LNCaP clone FGC (cell line): ENCODE data around the gene GHRL.
"Not testable (repeated sequence)": the region's sequence is repeated elsewhere in the genome, so short reads cannot be mapped to it uniquely, and the experiment has no call there.

Source experiments
- DNase-seq: peaks from one replicate; pipeline ENCODE4 v3.0.0-alpha.2; 2011; ENCODE audit warnings: low read depth
- H3K4me3 ChIP-seq: 2 replicates; pipeline ENCODE4 v1.5.1; 2011; ENCODE audit warnings: mild to moderate bottlenecking, low read depth, low read length, control low read depth
- TF ChIP-seq, protein P1 (sequence below): IDR thresholded peaks from 2 replicates; pipeline ENCODE4 v1.5.1; 2012; ENCODE audit warnings: mild to moderate bottlenecking; ENCODE audit not compliant: control insufficient read depth, insufficient read depth; ENCODE audit errors: extremely low read depth

GHRL gene

GRCh38 chr3:10303105-10303504 lies 10.4 kb upstream of the GHRL start:
- TF ChIP-seq, protein P1, sequence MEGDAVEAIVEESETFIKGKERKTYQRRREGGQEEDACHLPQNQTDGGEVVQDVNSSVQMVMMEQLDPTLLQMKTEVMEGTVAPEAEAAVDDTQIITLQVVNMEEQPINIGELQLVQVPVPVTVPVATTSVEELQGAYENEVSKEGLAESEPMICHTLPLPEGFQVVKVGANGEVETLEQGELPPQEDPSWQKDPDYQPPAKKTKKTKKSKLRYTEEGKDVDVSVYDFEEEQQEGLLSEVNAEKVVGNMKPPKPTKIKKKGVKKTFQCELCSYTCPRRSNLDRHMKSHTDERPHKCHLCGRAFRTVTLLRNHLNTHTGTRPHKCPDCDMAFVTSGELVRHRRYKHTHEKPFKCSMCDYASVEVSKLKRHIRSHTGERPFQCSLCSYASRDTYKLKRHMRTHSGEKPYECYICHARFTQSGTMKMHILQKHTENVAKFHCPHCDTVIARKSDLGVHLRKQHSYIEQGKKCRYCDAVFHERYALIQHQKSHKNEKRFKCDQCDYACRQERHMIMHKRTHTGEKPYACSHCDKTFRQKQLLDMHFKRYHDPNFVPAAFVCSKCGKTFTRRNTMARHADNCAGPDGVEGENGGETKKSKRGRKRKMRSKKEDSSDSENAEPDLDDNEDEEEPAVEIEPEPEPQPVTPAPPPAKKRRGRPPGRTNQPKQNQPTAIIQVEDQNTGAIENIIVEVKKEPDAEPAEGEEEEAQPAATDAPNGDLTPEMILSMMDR, result no peak
- H3K4me3 ChIP-seq, result no peak overlapping the region
- no peak for DNase-seq

DNA sequence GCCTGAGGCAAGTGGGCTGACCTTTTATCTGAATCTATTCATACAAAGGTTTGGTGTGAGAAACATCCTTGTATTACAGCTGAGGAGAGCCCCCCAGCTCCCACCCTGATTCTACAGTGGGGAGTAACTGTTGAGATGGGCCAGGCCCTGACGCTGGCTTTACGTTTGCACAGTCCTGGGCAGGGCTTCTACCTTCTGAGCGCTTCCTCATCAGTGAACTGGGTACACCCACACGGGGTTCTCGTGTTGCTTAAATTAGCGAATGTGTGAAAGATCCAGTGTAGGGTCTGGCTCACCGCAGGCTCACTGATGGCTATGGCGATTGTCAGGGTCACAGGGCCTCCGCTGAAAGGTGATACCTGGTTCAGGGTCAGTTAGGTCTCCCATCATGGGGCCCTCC lies 7.3 kb upstream of the GHRL start:
- TF ChIP-seq, protein P1, result no peak
- no peak overlapping the region for H3K4me3 ChIP-seq

DNA sequence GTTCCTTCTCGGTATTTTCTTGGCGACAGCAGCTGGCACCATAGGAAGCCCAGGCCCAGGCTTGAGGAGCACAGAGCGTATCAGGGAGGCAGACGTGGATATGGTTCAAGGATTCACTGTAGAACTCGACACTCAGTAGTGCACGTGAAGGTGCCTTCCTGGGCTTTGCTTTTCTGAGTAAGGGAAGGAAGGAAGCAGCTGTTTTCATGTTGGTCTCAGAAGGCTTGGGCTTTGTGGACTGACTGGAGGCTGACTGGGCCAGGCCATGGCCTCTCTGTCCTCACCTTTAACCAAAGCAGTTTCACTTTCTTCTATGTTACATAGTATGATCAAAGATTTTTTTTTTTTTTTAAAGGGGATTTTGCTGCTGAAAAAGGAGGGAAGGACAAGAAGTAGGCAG lies 6.9 kb upstream of the GHRL start:
- TF ChIP-seq, protein P1, result no peak
- no peak overlapping the region for H3K4me3 ChIP-seq
- no peak for DNase-seq

More for the DNA sequence above, 7.3 kb upstream of the GHRL start:
- DNase-seq, result no peak

- no peak overlapping the region for H3K4me3 ChIP-seq
- no peak for DNase-seq
- TF ChIP-seq, protein P1, result no peak
Measured at GRCh38 chr3:10299175-10299574, 6.4 kb upstream of the GHRL start.

DNA sequence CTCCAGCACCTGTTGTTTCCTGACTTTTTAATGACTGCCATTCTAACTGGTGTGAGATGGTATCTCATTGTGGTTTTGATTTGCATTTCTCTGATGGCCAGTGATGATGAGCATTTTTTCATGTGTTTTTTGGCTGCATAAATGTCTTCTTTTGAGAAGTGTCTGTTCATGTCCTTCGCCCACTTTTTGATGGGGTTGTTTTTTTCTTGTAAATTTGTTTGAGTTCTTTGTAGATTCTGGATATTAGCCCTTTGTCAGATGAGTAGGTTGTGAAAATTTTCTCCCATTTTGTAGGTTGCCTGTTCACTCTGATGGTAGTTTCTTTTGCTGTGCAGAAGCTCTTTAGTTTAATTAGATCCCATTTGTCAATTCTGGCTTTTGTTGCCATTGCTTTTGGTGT lies 5.3 kb upstream of the GHRL start:
- DNase-seq, H3K4me3 ChIP-seq: not testable (repeated sequence)

DNA sequence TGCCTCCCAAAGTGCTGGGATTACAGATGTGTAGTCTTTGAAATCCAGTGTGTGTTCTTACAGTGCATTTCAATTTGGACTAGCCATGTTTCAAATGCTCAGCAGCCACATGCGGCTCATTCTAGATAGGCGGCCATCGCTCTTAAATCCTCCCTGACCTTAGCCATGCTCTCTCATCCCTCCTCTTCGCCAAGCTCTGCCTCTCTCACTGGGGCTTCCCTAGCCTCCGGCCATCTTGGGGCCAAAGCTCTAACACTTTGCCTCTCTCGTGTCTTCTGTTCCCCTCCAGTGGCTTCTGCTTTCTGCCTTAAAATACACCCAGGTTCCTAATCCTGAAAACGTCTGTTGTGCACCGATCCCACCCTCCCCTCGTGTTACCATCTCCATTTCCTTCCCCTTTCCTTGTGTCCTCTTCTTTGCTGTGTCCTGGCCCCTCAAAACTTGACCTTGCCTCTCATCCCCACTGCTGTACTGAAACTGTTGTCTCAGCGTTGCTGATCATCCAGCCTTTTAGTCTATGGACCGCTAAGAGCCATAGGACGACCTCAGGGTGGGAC lies 1.4 kb upstream of the GHRL start:
- no peak overlapping the region for H3K4me3 ChIP-seq
- TF ChIP-seq, protein P1, result no peak
- DNase-seq, result no peak

DNA sequence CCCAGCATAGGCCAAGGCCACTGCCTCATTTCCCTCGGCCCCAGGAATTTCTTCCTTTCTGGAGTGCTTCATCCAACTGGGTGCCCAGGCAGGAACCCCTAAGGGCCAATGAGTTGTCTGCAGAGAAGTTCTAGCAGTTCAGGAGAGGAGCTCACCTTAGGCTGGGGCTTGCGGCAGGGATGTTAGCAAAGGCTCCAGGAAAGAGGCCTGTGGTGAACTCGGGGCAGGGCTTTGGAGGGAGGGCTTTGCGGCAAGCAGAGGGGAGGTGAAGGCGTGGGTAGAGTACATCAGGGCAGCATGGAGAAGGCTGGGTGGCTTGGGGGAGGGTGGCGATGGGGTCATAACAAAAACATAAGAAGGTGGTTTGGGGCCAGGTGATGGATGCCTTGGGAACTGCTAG lies 1.1 kb downstream of the GHRL start:
- no peak overlapping the region for H3K4me3 ChIP-seq
- TF ChIP-seq, protein P1, result no peak
- DNase-seq, result no peak
